Activated naive CD8-positive, alpha-beta T cell treated with anti-CD3 and anti-CD28 coated beads, Interleukin-2, amount 10 ng/mL, durations not matched to agents 7 days and 5 days (primary cell): ENCODE data around the gene APOC1. TPM values are rescaled to one million over a fixed set of nuclear protein-coding genes. Genes with fewer than 3 reads are reported as not detected.

ENCODE experiments used
- ATAC-seq: fragments of 150-1000 bp; cut with Tn5 transposase; one replicate; pipeline ENCODE4 v1.10.0; 2021; ENCODE audit warnings: low read depth, moderate library complexity
- POLR2A ChIA-PET: fragments of 350-600 bp; sonication (Branson Sonifier 250); formaldehyde crosslinking; loops from one replicate; lab custom pipeline; 2021; ENCODE audit warnings: antibody characterized with exemption; lab: Charles Lee
- DNase-seq: peaks from one replicate; pipeline ENCODE4 v3.0.0; 2021
- H3K27ac Mint-ChIP-seq: one replicate; pipeline ENCODE4 v1.8.0; 2022; ENCODE audit warnings: mild to moderate bottlenecking, mixed read lengths
- H3K27me3 Mint-ChIP-seq: one replicate; pipeline ENCODE4 v1.8.0; 2022; ENCODE audit warnings: mild to moderate bottlenecking, moderate library complexity, mixed read lengths
- H3K36me3 Mint-ChIP-seq: one replicate; pipeline ENCODE4 v1.8.0; 2021; ENCODE audit warnings: mild to moderate bottlenecking, mixed read lengths
- H3K4me1 Mint-ChIP-seq: one replicate; pipeline ENCODE4 v1.8.0; 2021; ENCODE audit warnings: mixed read lengths
- H3K4me3 Mint-ChIP-seq: one replicate; pipeline ENCODE4 v1.8.0; 2022; ENCODE audit warnings: mild to moderate bottlenecking, moderate library complexity, mixed read lengths
- H3K9me3 Mint-ChIP-seq: one replicate; pipeline ENCODE4 v1.8.0; 2021; ENCODE audit warnings: mixed read lengths
- total RNA-seq, 2 experiments: library from RNA; stranded (reverse); gene quantifications; one replicate each; pipeline ENCODE4 v1.2.3, GENCODE V29; 2021

The APOC1 gene
- total RNA-seq, 2 experiments from 2014 or later = 11.6 to 12.7 TPM

DNA sequence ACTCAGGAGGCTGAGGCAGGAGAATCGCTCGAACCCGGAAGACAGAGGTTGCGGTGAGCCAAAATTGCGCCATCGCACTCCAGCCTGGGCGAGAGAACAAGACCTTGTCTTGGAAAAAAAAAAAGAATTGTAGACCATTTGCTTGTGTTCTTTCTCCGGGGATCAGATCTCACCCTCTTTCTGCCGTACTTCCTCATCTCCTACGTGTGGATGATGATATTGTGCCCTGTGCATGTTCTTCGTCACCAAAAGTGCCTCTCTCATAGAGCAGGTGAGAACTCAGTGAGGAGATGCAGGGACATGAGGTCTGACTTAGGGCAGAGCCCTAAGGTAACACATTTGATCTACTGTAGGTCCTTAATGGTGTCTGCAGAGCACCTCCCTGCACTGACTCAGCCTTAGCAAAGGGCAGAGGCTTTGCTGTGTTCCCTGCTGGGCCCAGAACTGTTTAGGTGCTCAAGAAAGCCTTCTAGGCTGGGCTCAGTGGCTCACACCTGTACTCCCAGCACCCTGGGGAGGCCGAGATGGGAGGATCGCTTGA is 32.7 kb downstream of the APOC1 start:
- POLR2A ChIA-PET = no interaction called here
- no peaks in the 10 kb centered on the region for H3K36me3 Mint-ChIP-seq
- H3K4me1 Mint-ChIP-seq = peaks cover 2% of the 10 kb centered on the region
- ATAC-seq (no peak), DNase-seq (no peak)
- H3K27ac Mint-ChIP-seq = no peak overlapping the region
- H3K4me3 Mint-ChIP-seq = no peak overlapping the region
- no peaks in the 10 kb centered on the region for H3K9me3 Mint-ChIP-seq
- H3K27me3 Mint-ChIP-seq = no peaks in the 10 kb centered on the region

DNA sequence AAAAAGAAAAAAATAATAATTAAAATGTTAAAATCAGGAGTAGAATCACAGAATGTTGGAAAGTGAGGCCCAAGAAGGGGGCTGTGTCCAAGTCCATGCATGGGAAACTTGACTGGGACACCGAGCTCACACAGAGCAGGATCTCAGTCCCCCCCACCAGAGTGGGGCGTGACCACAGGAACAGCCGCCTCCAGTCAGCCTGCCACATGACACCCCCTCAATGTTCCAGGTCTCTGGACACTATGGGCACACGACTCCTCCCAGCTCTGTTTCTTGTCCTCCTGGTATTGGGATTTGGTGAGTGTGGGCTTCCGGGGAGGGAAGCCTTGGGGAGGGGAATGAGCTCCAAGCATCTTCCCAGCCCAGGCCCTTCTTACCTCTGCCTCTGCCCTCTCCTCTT is 33.8 kb downstream of the APOC1 start:
- H3K9me3 Mint-ChIP-seq = no peaks in the 10 kb centered on the region

DNA sequence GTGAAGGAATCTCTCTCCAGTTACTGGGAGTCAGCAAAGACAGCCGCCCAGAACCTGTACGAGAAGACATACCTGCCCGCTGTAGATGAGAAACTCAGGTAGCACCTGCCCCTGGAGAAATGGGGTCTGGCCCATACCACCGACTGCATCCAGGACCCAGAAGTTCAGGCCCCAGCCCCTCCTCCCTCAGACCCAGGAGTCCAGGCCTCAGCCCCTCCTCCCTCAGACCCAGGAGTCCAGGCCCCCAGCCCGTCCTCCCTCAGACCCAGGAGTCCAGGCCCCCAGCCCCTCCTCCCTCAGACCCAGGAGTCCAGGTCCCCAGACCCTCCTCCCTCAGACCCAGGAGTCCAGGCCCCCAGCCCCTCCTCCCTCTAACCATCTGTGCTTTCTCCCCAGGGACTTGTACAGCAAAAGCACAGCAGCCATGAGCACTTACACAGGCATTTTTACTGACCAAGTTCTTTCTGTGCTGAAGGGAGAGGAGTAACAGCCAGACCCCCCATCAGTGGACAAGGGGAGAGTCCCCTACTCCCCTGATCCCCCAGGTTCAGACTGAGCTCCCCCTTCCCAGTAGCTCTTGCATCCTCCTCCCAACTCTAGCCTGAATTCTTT is 34.5 kb downstream of the APOC1 start:
- H3K4me3 Mint-ChIP-seq = no peak overlapping the region
- POLR2A ChIA-PET = no interaction called here

More for the DNA sequence above, 33.8 kb downstream of the APOC1 start:
- ATAC-seq (no peak), DNase-seq (no peak)
- POLR2A ChIA-PET = no interaction called here
- H3K36me3 Mint-ChIP-seq = no peaks in the 10 kb centered on the region
- no peaks in the 10 kb centered on the region for H3K27me3 Mint-ChIP-seq
- H3K4me1 Mint-ChIP-seq = peaks cover 2% of the 10 kb centered on the region
- no peak overlapping the region for H3K4me3 Mint-ChIP-seq
- H3K27ac Mint-ChIP-seq = no peak overlapping the region

DNA sequence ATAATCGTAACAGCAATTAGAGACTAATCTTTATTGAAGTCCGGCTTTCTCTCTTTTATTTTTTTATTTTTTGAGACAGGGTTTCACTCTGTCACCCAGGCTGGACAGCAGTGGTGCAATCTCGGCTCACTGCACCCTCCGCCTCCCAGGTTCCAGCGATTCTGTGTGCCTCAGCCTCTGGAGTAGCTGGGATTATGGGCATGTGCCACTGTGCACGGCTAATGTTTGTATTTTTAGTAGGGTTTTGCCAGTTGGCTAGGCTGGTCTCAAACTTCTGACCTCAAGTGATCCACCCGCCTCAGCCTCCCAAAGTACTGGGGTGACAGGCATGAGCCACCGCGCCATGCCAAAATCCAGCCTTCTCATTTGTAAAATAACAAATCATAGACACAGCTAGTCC is 35.1 kb downstream of the APOC1 start:
- POLR2A ChIA-PET = no interaction called here
- ATAC-seq (no peak), DNase-seq (no peak)
- Mint-ChIP-seq H3K36me3 (no peaks in the 10 kb centered on the region), H3K4me1 (peaks cover 7% of the 10 kb centered on the region), H3K9me3 (no peaks in the 10 kb centered on the region), H3K27me3 (no peaks in the 10 kb centered on the region), H3K27ac (no peak overlapping the region), H3K4me3 (no peak overlapping the region)

More for the DNA sequence above, 34.5 kb downstream of the APOC1 start:
- H3K27ac Mint-ChIP-seq = no peak overlapping the region
- peaks cover 7% of the 10 kb centered on the region for H3K4me1 Mint-ChIP-seq
- no peak for ATAC-seq
- DNase-seq = no peak
- H3K9me3 Mint-ChIP-seq = no peaks in the 10 kb centered on the region
- no peaks in the 10 kb centered on the region for H3K27me3 Mint-ChIP-seq
- no peaks in the 10 kb centered on the region for H3K36me3 Mint-ChIP-seq

DNA sequence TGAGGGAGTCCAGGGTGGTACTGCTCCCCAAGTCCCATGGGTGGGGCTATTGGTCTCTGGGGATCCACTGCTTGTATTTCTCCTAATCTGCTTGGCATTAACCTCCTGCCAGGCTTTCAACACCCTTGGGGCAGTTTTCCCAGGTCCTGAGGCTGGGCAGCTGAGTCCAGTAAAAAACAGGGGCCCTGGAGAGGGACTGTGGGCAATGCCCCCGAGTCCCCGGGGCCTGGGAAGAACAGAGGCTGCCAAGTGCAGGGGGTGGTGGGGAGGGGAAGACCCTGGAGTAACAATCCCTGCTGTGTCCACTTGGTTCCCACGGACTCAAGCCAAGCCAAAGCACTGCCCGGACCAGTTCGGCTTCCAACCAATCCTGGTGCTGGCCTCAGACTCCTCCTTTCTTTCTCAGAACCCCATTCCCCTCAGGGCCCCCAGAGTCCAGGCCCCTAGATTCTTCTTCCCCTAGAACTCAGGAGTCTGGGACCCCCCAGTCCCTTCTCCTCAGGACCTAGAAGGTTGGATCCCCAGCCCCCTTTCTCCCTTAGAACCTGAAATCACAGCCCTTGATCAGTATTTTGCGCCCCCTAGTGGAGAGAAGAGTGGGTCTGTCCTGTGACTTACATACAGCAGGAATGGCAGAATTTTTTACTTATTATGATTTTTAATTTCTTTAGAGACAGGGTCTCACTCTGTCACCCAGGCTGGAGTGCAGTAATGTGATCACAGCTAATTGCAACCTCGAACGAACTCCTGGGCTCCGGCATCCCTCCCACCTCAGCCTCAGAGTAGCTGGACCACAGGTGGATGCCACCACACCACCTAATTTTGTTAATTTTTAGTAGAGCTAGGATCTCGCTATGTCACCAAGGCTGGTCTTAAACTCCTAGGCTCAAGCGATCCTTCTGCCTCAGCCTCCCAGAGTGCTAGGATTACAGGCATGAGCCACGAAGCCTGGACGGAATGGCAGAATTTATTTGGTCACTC is 37.1 kb downstream of the APOC1 start:
- no peaks in the 10 kb centered on the region for H3K9me3 Mint-ChIP-seq
- POLR2A ChIA-PET = interaction anchor here (0.7 kb wide), 1 partner anchor 141 kb away, joined by 5 read pairs; no protein-coding TSS in a partner anchor

DNA sequence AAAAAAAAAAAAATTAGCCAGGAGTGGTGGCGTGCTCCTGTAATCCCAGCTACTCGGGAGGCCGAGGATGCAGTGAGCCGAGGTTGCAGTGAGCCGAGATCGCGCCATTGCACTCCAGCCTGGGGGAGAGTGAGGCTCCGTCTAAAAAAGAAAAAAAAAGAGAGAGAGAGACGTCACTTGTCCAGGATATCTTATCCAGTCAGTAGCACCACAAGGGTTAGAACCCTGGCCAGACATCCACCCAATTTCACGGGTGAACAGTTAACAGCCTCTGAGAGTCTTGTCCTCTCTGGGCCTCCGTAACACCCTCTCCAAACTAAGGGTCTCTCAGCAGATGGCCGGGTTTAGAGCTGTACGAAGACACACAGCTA is 39.9 kb downstream of the APOC1 start:
- Mint-ChIP-seq H3K27me3 (no peaks in the 10 kb centered on the region), H3K4me1 (peaks cover 30% of the 10 kb centered on the region), H3K9me3 (no peaks in the 10 kb centered on the region), H3K27ac (peak overlapping the region; percentile 98), H3K36me3 (no peaks in the 10 kb centered on the region), H3K4me3 (peak overlapping the region; percentile 92)
- POLR2A ChIA-PET = interaction anchor here (0.6 to 1.5 kb wide), 6 partner anchors 47 to 224 kb away, joined by 3 to 6 read pairs (median 4); partner anchors contain the start of genes BLOC1S3, CLASRP and TRAPPC6A
- DNase-seq (no peak), ATAC-seq (peak; percentile 4)

More for the DNA sequence above, 37.1 kb downstream of the APOC1 start:
- no peak for ATAC-seq
- peak; percentile 30 for DNase-seq
- no peak overlapping the region for H3K4me3 Mint-ChIP-seq
- no peak overlapping the region for H3K27ac Mint-ChIP-seq
- peaks cover 14% of the 10 kb centered on the region for H3K4me1 Mint-ChIP-seq
- H3K36me3 Mint-ChIP-seq = no peaks in the 10 kb centered on the region
- no peaks in the 10 kb centered on the region for H3K27me3 Mint-ChIP-seq

DNA sequence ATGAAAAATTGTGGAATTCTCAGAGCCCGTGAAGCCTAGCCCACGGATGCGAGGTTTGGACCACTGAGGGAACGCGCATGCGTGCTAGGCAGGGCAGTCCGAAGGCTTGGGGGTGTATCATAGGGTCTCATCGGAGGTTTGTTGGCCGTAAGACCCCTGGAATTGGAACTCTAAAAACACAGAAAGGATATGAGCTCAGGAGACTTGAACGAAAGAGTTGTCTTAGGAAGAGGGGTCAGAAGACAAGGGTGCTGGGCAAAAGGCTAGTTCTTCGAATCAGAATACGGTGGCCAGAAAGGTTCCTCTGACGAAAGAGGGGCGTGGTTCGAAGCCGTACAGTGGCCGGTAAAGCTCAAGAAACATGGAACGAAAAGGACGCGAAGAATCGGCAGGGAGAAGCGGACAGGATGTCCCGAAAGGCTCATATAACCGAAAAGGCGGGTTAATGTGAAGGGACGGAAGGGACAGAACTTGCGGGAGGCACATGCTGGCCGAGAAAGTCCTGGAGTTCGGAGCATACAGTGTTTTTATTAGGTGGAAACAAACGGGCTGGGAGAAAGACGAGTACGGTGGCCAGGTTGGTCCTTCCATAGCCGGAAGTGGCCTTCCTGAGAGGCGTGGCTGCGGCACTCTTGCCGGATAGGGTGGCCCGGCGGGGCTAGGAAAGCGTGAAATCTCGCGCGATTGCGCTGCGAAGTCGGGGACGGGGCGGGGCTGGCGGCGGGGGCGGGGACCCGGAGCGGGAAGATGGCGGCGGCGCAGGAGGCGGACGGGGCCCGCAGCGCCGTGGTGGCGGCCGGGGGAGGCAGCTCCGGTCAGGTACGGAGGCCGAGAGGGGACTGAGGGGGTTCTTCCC is 40.5 kb downstream of the APOC1 start, which contains the start of gene CLPTM1:
TSS of gene CLPTM1 (plus strand) at position 732 of the 856 bp plus-strand sequence. CDS start at position 748, 16 bp downstream.
- Mint-ChIP-seq H3K27me3 (no peaks in the 10 kb centered on the region), H3K27ac (peak within 1 kb of the TSS; percentile 98), H3K4me1 (peaks cover 34% of the 10 kb centered on the region), H3K4me3 (peak within 1 kb of the TSS; percentile 94), H3K36me3 (peaks cover 1% of the 10 kb centered on the region), H3K9me3 (no peaks in the 10 kb centered on the region)
- POLR2A ChIA-PET = interaction anchor here (0.6 to 1.5 kb wide), 7 partner anchors 8 to 224 kb away, joined by 3 to 6 read pairs (median 4); partner anchors contain the start of genes BLOC1S3, CLASRP and TRAPPC6A
- ATAC-seq (peak; percentile 89), DNase-seq (peak; percentile 93)

DNA sequence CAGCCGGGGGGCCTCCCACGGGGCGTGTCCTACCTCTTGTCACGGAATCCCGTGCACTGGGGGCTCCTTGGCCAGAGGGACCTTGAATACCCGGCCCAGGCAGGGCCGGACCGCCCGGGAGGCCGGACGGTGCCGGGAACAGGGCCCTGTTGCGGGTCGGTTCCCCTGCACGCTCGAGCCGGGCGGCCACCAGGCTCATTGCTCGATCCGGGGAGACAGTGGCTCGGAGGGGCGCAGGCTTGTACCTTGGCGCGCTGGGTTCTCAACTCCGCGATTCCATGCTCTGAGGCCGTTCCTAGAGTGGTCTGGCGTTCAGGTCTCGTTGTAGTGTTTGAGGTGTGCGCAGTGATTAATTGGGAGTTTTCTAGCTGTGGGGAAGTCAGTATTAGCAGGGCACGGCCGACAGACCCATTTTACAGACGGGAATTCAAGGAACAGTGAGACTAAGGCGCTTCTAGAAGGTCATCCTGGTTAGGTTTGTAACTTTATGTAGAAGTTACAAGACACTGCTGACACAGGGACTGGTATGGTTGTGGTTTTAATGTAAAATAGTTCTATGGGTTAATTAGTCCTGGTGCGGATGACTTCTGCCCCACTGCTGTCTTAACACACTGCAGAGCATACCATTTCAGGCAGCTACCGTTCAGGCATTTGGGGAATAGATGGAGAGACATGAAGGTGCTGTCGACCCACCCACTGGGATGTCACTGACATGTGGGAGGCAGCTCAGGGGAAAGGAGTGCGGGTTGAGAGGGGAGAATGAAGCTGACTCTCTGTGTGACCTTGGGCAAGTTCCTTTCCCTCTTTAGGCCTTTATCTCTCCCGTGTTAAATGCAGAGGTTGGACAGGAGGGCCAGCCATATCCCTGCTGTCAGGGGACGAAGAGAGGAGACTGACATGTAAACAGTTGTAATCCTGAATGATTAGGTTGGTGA is 41.4 kb downstream of the APOC1 start:
- DNase-seq = no peak
- POLR2A ChIA-PET = interaction anchor here (0.5 kb wide), 1 partner anchor 57 kb away, joined by 3 read pairs; no protein-coding TSS in a partner anchor
- peak; percentile 21 for ATAC-seq
- no peaks in the 10 kb centered on the region for H3K9me3 Mint-ChIP-seq
- H3K4me1 Mint-ChIP-seq = peaks cover 34% of the 10 kb centered on the region
- H3K27me3 Mint-ChIP-seq = no peaks in the 10 kb centered on the region
- peak overlapping the region; percentile 85 for H3K27ac Mint-ChIP-seq
- H3K36me3 Mint-ChIP-seq = peaks cover 1% of the 10 kb centered on the region
- peak overlapping the region; percentile 94 for H3K4me3 Mint-ChIP-seq

DNA sequence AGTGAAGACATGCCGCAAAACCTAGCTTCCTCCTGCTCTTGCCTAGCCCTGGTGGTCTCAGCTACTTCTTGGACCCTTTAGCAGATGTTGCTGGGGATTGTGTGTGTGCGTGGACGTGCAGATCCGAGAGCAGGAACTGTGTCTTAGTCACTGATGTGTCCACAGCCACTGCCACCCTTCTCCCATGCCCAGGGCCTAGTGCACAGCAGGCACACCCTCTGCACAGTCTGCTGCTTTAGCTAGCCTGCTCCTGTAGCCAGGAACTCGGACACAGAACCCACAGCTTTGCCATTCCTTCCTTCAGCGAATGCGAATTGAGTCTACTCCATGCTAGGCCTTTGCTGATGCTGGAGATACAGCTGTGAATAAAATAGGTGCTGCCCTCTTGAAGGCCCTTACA is 43.1 kb downstream of the APOC1 start:
- DNase-seq = no peak
- Mint-ChIP-seq H3K27ac (no peak overlapping the region), H3K36me3 (peaks cover 6% of the 10 kb centered on the region), H3K4me3 (no peak overlapping the region), H3K9me3 (no peaks in the 10 kb centered on the region), H3K4me1 (peaks cover 35% of the 10 kb centered on the region), H3K27me3 (no peaks in the 10 kb centered on the region)
- no peak for ATAC-seq
- POLR2A ChIA-PET = no interaction called here

DNA sequence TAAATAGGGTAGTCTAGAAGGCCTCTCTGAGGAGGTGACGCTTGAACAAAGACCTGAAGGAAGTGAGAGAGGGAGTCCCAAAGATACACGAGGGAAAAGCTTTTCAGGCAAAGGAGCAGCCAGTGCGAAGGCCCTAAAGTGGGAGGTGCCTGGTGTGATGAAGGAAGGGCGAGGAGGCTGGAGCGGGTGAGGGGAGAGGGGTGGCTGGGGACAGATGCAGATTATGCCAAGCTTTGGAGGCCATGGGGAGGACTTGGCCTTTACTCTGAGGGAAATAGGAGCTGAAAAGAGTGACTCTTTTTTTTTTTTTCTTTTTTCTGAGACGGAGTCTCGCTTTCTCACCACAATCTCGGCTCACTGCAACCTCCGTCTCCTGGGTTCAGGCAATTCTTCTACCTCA is 43.7 kb downstream of the APOC1 start:
- H3K9me3 Mint-ChIP-seq = no peaks in the 10 kb centered on the region
- no peak for DNase-seq
- no peak overlapping the region for H3K27ac Mint-ChIP-seq
- H3K4me3 Mint-ChIP-seq = peak overlapping the region; percentile 7
- H3K27me3 Mint-ChIP-seq = no peaks in the 10 kb centered on the region
- peaks cover 8% of the 10 kb centered on the region for H3K36me3 Mint-ChIP-seq
- H3K4me1 Mint-ChIP-seq = peaks cover 35% of the 10 kb centered on the region
- no peak for ATAC-seq
- POLR2A ChIA-PET = interaction anchor here (0.6 kb wide), 1 partner anchor 20 kb away, joined by 3 read pairs; no protein-coding TSS in a partner anchor

DNA sequence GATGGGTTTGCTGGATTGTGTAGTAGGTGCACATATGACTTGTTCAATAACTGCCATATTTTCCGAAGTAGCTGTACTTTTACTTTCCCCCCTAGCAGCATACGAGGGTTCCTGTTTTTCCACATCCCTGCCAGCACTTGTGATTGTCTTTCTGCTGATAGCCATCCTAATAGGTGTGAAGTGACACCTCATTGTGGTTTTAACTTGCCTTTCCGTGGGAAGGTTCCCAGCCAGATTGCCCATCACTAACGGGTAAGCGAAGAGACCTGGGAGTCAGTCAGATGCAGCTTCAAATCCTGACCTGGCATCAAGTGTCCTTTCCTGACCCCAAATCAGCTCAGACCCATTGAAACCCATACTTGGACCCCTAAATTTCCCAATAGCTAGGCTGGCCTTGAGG is 45.3 kb downstream of the APOC1 start:
- Mint-ChIP-seq H3K27me3 (no peaks in the 10 kb centered on the region), H3K36me3 (peaks cover 14% of the 10 kb centered on the region), H3K27ac (peak overlapping the region; percentile 36), H3K9me3 (no peaks in the 10 kb centered on the region), H3K4me1 (peaks cover 30% of the 10 kb centered on the region), H3K4me3 (no peak overlapping the region)
- DNase-seq (no peak), ATAC-seq (no peak)
- POLR2A ChIA-PET = no interaction called here
